Raji (cell line): ENCODE results near the gene SMYD2.

Experiments
- POLR2A ChIP-seq: IDR thresholded peaks from 2 replicates; pipeline ENCODE4 v1.6.1; 2011; ENCODE audit warnings: low read depth, low read length, control low read depth; ENCODE audit not compliant: insufficient read depth

Gene SMYD2

GRCh38 chr1:214312530-214313051, 31.6 kb downstream of the SMYD2 start:
- TF ChIP-seq POLR2A, result no peak

- TF ChIP-seq POLR2A, result no peak
Measured at GRCh38 chr1:214314178-214314843, 33.4 kb downstream of the SMYD2 start.

GRCh38 chr1:214316593-214316992, 35.6 kb downstream of the SMYD2 start:
- TF ChIP-seq POLR2A, result no peak

GRCh38 chr1:214317300-214317699, 36.3 kb downstream of the SMYD2 start:
- no peak for TF ChIP-seq POLR2A

- TF ChIP-seq POLR2A, result no peak
Measured at GRCh38 chr1:214317734-214318133, 36.8 kb downstream of the SMYD2 start.

- no peak for TF ChIP-seq POLR2A
Measured at GRCh38 chr1:214318356-214318755, 37.4 kb downstream of the SMYD2 start.

GRCh38 chr1:214318956-214319736, 38.2 kb downstream of the SMYD2 start:
- no peak for TF ChIP-seq POLR2A

- no peak for TF ChIP-seq POLR2A
Measured at GRCh38 chr1:214319938-214320337, 39.0 kb downstream of the SMYD2 start.

GRCh38 chr1:214321705-214322453, 40.9 kb downstream of the SMYD2 start:
- no peak for TF ChIP-seq POLR2A

GRCh38 chr1:214324896-214325800, 44.2 kb downstream of the SMYD2 start:
- TF ChIP-seq POLR2A, result no peak

- TF ChIP-seq POLR2A, result no peak
Measured at GRCh38 chr1:214326406-214326805, 45.4 kb downstream of the SMYD2 start.

- TF ChIP-seq POLR2A, result no peak
Measured at GRCh38 chr1:214327514-214327913, 46.6 kb downstream of the SMYD2 start.

- no peak for TF ChIP-seq POLR2A
Measured at GRCh38 chr1:214328770-214329469, 48.0 kb downstream of the SMYD2 start.

- no peak for TF ChIP-seq POLR2A
Measured at GRCh38 chr1:214329470-214330220, 48.7 kb downstream of the SMYD2 start.

- no peak for TF ChIP-seq POLR2A
Measured at GRCh38 chr1:214330222-214330621, 49.3 kb downstream of the SMYD2 start.
